C4-2B (cell line): ENCODE data around the gene KRTAP19-7.

Experiments
- H3K27ac ChIP-seq: fragments of 450-650 bp; 2 replicates; pipeline ENCODE4 v1.5.1; 2017
- CTCF ChIP-seq: fragments of 450-650 bp; conservative IDR thresholded peaks from 2 replicates; pipeline ENCODE4 v1.5.1; 2017; ENCODE audit warnings: mild to moderate bottlenecking
- ZFX ChIP-seq: fragments of 450-650 bp; IDR thresholded peaks from 2 replicates; pipeline ENCODE4 v1.6.1; 2017

The KRTAP19-7 gene

DNA sequence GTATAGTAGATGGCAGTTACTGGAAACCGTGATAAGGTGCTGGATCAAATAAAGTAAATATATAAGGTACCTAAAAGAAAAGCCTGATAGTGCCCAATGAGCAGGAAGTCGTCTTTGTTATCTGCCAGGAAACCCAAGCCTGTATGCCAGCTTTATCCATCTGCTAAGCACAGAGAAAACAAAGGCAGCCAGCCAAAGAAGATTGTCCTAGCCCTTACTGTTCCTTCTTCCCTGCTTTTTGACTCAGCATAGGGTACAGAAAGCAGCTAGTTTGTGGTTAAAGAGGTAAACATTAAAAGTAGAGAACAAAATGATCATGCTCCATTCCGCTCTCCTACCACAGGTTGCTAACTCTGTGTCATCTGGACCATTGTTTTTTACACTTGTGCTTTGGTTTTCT is 19.0 kb upstream of the KRTAP19-7 start:
- TF ChIP-seq CTCF, result no peak
- TF ChIP-seq ZFX, result no peak
- H3K27ac ChIP-seq, result peak overlapping the region; percentile 81; the same call in 1 of the 2 replicates

- peak overlapping the region; percentile 27; the same call in 1 of the 2 replicates for H3K27ac ChIP-seq
- TF ChIP-seq CTCF (no peak), ZFX (no peak)
Observed at GRCh38 chr21:30579346-30579745, 18.2 kb upstream of the KRTAP19-7 start.

DNA sequence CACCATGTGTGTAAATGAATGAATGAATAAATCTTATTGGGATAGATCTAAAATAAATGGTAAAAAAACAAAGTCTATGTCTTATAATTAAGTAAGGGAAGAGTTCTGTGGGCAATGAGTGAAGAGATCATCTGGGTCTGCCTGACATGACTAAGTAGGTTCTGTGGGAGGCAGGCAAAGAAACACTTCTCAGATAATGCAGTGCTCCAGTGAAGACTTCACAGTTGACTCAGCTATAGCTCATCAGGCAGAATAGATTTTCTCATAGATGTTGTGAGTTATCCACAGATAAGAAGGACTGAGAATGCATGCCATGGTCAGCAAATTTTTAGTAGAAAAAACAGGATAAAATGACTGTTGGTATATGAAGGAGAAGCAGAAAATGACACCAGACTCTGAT is 16.7 kb upstream of the KRTAP19-7 start:
- no peak for TF ChIP-seq CTCF
- no peak for TF ChIP-seq ZFX
- H3K27ac ChIP-seq, result no peak overlapping the region; the same call in 1 of the 2 replicates

DNA sequence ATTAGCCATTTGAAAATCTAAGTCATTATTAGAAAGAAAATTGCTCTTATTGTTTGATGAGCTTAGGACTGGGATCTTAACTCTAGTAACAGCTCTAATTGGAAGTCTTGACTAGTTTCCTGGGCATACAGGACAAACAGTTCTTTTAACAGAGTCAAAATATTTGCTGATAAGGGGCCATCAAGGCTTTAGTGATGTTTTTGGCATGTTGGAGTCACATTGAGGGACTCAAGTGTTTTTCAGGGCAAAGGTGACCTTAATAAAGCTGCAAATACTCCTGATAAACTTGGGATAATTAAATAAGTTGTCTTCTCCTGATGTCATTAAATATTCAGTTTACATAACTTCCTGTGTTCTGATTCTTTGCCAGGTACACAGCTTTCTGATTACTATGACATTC is 6.5 kb upstream of the KRTAP19-7 start:
- H3K27ac ChIP-seq, result no peak overlapping the region
- TF ChIP-seq ZFX (no peak), CTCF (no peak)

DNA sequence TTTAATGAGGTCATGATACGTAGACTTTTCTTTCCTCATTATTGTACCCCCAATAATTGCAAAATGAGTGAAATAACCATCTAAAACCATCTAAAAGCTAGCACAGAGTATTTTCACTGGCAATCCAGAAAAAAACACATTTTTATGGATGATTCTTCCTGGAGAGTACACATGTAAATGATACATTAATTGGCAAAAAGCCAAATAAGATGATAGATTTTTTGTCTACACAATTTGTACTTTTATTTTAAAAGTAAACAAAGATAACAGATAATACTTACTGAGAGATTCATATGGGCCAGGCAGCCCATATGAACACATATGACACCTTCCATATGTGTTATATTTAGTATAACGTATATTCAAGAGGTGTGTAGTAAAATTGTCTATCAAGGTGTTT is 2.5 kb upstream of the KRTAP19-7 start:
- no peak overlapping the region for H3K27ac ChIP-seq
- TF ChIP-seq CTCF (no peak), ZFX (no peak)

- no peak overlapping the region for H3K27ac ChIP-seq
Observed at GRCh38 chr21:30563072-30563471, 2.0 kb upstream of the KRTAP19-7 start.

GRCh38 chr21:30561957-30562356 is 843 bp upstream of the KRTAP19-7 start:
- no peak overlapping the region for H3K27ac ChIP-seq
- TF ChIP-seq CTCF (no peak), ZFX (no peak)

More at GRCh38 chr21:30563072-30563471, 2.0 kb upstream of the KRTAP19-7 start:
- no peak for TF ChIP-seq CTCF
- no peak for TF ChIP-seq ZFX
